GM12865 (cell line): Measurements from ENCODE around the gene NDOR1.
A peak's percentile ranks its signal among the peaks of the same experiment; 100 is the strongest.

Source experiments
- DNase-seq: peaks from one replicate; pipeline ENCODE4 v3.0.0; 2010; ENCODE audit warnings: low read depth
- H3K4me3 ChIP-seq: 2 replicates; pipeline ENCODE4 v1.5.1; 2011; ENCODE audit warnings: mild to moderate bottlenecking, low read depth, low read length, control low read depth
- CTCF ChIP-seq: IDR thresholded peaks from 2 replicates; pipeline ENCODE4 v1.5.1; 2011; ENCODE audit warnings: low read length, control low read depth, low read depth, inconsistent platforms; ENCODE audit not compliant: insufficient read depth; ENCODE audit errors: missing control alignments

NDOR1 gene

GRCh38 chr9:137251490-137252268 is 46.2 kb downstream of the NDOR1 start:
- H3K4me3 ChIP-seq: no peak overlapping the region
- no peak for TF ChIP-seq CTCF
- no peak for DNase-seq

- TF ChIP-seq CTCF: no peak
- H3K4me3 ChIP-seq: no peak overlapping the region
- no peak for DNase-seq
These were observed 47.3 kb downstream of the NDOR1 start for GRCh38 chr9:137252555-137253506.

GRCh38 chr9:137253717-137254623 is 48.5 kb downstream of the NDOR1 start:
- no peak for TF ChIP-seq CTCF
- no peak for DNase-seq

GRCh38 chr9:137254624-137255447 is 49.3 kb downstream of the NDOR1 start, which contains the start of gene NELFB:
Gene NELFB, plus strand, starts transcription at chr9:137255327.
- H3K4me3 ChIP-seq: peak within 1 kb of the TSS; percentile 88
- no peak for TF ChIP-seq CTCF
- peak; percentile 94 for DNase-seq

More at GRCh38 chr9:137253717-137254623, 48.5 kb downstream of the NDOR1 start:
- peak overlapping the region; percentile 59 for H3K4me3 ChIP-seq

- H3K4me3 ChIP-seq: peak overlapping the region; percentile 88
- no peak for TF ChIP-seq CTCF
- DNase-seq: peak; percentile 66
These were observed 50.1 kb downstream of the NDOR1 start for GRCh38 chr9:137255448-137256114.
